ENCODE measurements around the gene GLT8D1.

The GLT8D1 gene

GRCh38 chr3:52704611-52705437, 767 bp downstream of the GLT8D1 start:
- no CpG with 5 or more reads among the region's 22 CpGs for WGBS, 2 donors (ENCODE audit: extremely low coverage in 2 of 2, insufficient read length in 2 of 2, insufficient replicate concordance in 1 of 2)
- Histone ChIP-seq H3K4me1 (ENCODE audit: control insufficient read depth in 2 of 2, insufficient read depth in 1 of 2, low read depth in 1 of 2, low read length in 2 of 2) (peaks cover 5 to 8% of the 10 kb centered on the region in 2 donors), H2AFZ (ENCODE audit: low read length) (peak overlapping the region; percentile 99), H2AK5ac (ENCODE audit: low read depth, low read length) (no peak overlapping the region), H3K4me2 (ENCODE audit: insufficient read depth, low read length, poor library complexity, severe bottlenecking) (peak overlapping the region; percentile 69), H3K27me3 (ENCODE audit: control insufficient read depth in 3 of 3, insufficient read depth in 3 of 3, low read depth in 1 of 3, low read length in 3 of 3) (no peaks in the 10 kb centered on the region), H3K4ac (ENCODE audit: low read length) (no peak overlapping the region), H3K9me3 (replicated peaks in 1 of 2; ENCODE audit: control insufficient read depth in 2 of 2, insufficient read depth in 1 of 2, low read depth in 1 of 2, low read length in 2 of 2) (peaks cover 0 to 1% of the 10 kb centered on the region in 2 donors), H2BK12ac (ENCODE audit: low read length) (no peak overlapping the region), H4K91ac (ENCODE audit: low read depth, low read length, poor library complexity) (no peak overlapping the region), H3K18ac (ENCODE audit: low read length) (peak overlapping the region; percentile 100), H3K14ac (ENCODE audit: low read length) (peak overlapping the region; percentile 76), H3K79me1 (ENCODE audit: low read depth, low read length) (peaks cover 14% of the 10 kb centered on the region), H3K36me3 (replicated peaks in 1 of 2; ENCODE audit: control insufficient read depth in 2 of 2, insufficient read depth in 2 of 2, low read length in 2 of 2) (peaks cover 4 to 31% of the 10 kb centered on the region in 2 donors), H3K9ac (ENCODE audit: low read depth, low read length, poor library complexity) (peak overlapping the region; percentile 100), H4K8ac (ENCODE audit: low read depth, low read length) (no peak overlapping the region), H2BK120ac (ENCODE audit: low read depth, low read length) (no peak overlapping the region), H2BK5ac (ENCODE audit: low read length) (peak overlapping the region; percentile 98), H3K27ac (replicated peaks; ENCODE audit: low read length) (no peak overlapping the region), H2BK15ac (ENCODE audit: low read length) (no peak overlapping the region), H3K23ac (ENCODE audit: low read depth, low read length, poor library complexity) (no peak overlapping the region), H3K4me3 (ENCODE audit: low read length in 2 of 2) (peak overlapping the region; percentile 95 to 99)
- no peak for DNase-seq (ENCODE audit: low spot score)

- no peaks in the 10 kb centered on the region for H3K27me3 ChIP-seq (ENCODE audit: control insufficient read depth in 3 of 3, insufficient read depth in 3 of 3, low read depth in 1 of 3, low read length in 3 of 3)
- no peak overlapping the region for H3K14ac ChIP-seq (ENCODE audit: low read length)
- no peak overlapping the region for H3K9ac ChIP-seq (ENCODE audit: low read depth, low read length, poor library complexity)
- peaks cover 5 to 8% of the 10 kb centered on the region in 2 donors for H3K4me1 ChIP-seq (ENCODE audit: control insufficient read depth in 2 of 2, insufficient read depth in 1 of 2, low read depth in 1 of 2, low read length in 2 of 2)
- peaks cover 14% of the 10 kb centered on the region for H3K79me1 ChIP-seq (ENCODE audit: low read depth, low read length)
- H3K27ac ChIP-seq (replicated peaks; ENCODE audit: low read length) = no peak overlapping the region
- no peak overlapping the region for H3K18ac ChIP-seq (ENCODE audit: low read length)
- WGBS, 2 donors (ENCODE audit: extremely low coverage in 2 of 2, insufficient read length in 2 of 2, insufficient replicate concordance in 1 of 2) = no CpG with 5 or more reads among the region's 7 CpGs
- H2BK5ac ChIP-seq (ENCODE audit: low read length) = no peak overlapping the region
- H4K91ac ChIP-seq (ENCODE audit: low read depth, low read length, poor library complexity) = no peak overlapping the region
- H3K4ac ChIP-seq (ENCODE audit: low read length) = no peak overlapping the region
- H2BK12ac ChIP-seq (ENCODE audit: low read length) = no peak overlapping the region
- H4K8ac ChIP-seq (ENCODE audit: low read depth, low read length) = no peak overlapping the region
- H3K23ac ChIP-seq (ENCODE audit: low read depth, low read length, poor library complexity) = no peak overlapping the region
- H3K4me2 ChIP-seq (ENCODE audit: insufficient read depth, low read length, poor library complexity, severe bottlenecking) = no peak overlapping the region
- H2BK120ac ChIP-seq (ENCODE audit: low read depth, low read length) = no peak overlapping the region
- H2BK15ac ChIP-seq (ENCODE audit: low read length) = no peak overlapping the region
- H2AFZ ChIP-seq (ENCODE audit: low read length) = no peak overlapping the region
- H2AK5ac ChIP-seq (ENCODE audit: low read depth, low read length) = no peak overlapping the region
- DNase-seq (ENCODE audit: low spot score) = no peak
- peaks cover 4 to 30% of the 10 kb centered on the region in 2 donors for H3K36me3 ChIP-seq (replicated peaks in 1 of 2; ENCODE audit: control insufficient read depth in 2 of 2, insufficient read depth in 2 of 2, low read length in 2 of 2)
- no peak overlapping the region for H3K4me3 ChIP-seq (ENCODE audit: low read length in 2 of 2)
- H3K9me3 ChIP-seq (replicated peaks in 1 of 2; ENCODE audit: control insufficient read depth in 2 of 2, insufficient read depth in 1 of 2, low read depth in 1 of 2, low read length in 2 of 2) = peaks cover 0 to 1% of the 10 kb centered on the region in 2 donors
These were observed 2.2 kb downstream of the GLT8D1 start for GRCh38 chr3:52703341-52703740.

GRCh38 chr3:52697632-52697965, 8.0 kb downstream of the GLT8D1 start:
- Histone ChIP-seq H3K27me3 (ENCODE audit: control insufficient read depth in 3 of 3, insufficient read depth in 3 of 3, low read depth in 1 of 3, low read length in 3 of 3) (no peaks in the 10 kb centered on the region), H3K4me2 (ENCODE audit: insufficient read depth, low read length, poor library complexity, severe bottlenecking) (no peak overlapping the region), H3K14ac (ENCODE audit: low read length) (no peak overlapping the region), H2BK12ac (ENCODE audit: low read length) (no peak overlapping the region), H2AFZ (ENCODE audit: low read length) (no peak overlapping the region), H2BK15ac (ENCODE audit: low read length) (no peak overlapping the region), H3K36me3 (replicated peaks in 1 of 2; ENCODE audit: control insufficient read depth in 2 of 2, insufficient read depth in 2 of 2, low read length in 2 of 2) (peaks cover 33 to 73% of the 10 kb centered on the region in 2 donors), H4K8ac (ENCODE audit: low read depth, low read length) (no peak overlapping the region), H3K9me3 (replicated peaks in 1 of 2; ENCODE audit: control insufficient read depth in 2 of 2, insufficient read depth in 1 of 2, low read depth in 1 of 2, low read length in 2 of 2) (no peaks in the 10 kb centered on the region), H3K4me3 (ENCODE audit: low read length in 2 of 2) (no peak overlapping the region), H3K9ac (ENCODE audit: low read depth, low read length, poor library complexity) (no peak overlapping the region), H3K79me1 (ENCODE audit: low read depth, low read length) (no peaks in the 10 kb centered on the region), H2AK5ac (ENCODE audit: low read depth, low read length) (no peak overlapping the region), H3K23ac (ENCODE audit: low read depth, low read length, poor library complexity) (no peak overlapping the region), H2BK5ac (ENCODE audit: low read length) (no peak overlapping the region), H3K4me1 (ENCODE audit: control insufficient read depth in 2 of 2, insufficient read depth in 1 of 2, low read depth in 1 of 2, low read length in 2 of 2) (no peaks in the 10 kb centered on the region), H3K18ac (ENCODE audit: low read length) (no peak overlapping the region), H3K4ac (ENCODE audit: low read length) (no peak overlapping the region), H3K27ac (replicated peaks; ENCODE audit: low read length) (no peak overlapping the region), H4K91ac (ENCODE audit: low read depth, low read length, poor library complexity) (no peak overlapping the region), H2BK120ac (ENCODE audit: low read depth, low read length) (no peak overlapping the region)
- DNase-seq (ENCODE audit: low spot score) = no peak
- no CpG with 5 or more reads among the region's 4 CpGs for WGBS, 2 donors (ENCODE audit: extremely low coverage in 2 of 2, insufficient read length in 2 of 2, insufficient replicate concordance in 1 of 2)

GRCh38 chr3:52696830-52697631, 8.6 kb downstream of the GLT8D1 start:
- no peak overlapping the region for H2AFZ ChIP-seq (ENCODE audit: low read length)
- no peak for DNase-seq (ENCODE audit: low spot score)
- no peak overlapping the region for H2AK5ac ChIP-seq (ENCODE audit: low read depth, low read length)
- H4K91ac ChIP-seq (ENCODE audit: low read depth, low read length, poor library complexity) = no peak overlapping the region
- H3K9ac ChIP-seq (ENCODE audit: low read depth, low read length, poor library complexity) = no peak overlapping the region
- H3K4me1 ChIP-seq (ENCODE audit: control insufficient read depth in 2 of 2, insufficient read depth in 1 of 2, low read depth in 1 of 2, low read length in 2 of 2) = no peaks in the 10 kb centered on the region
- peaks cover 34 to 79% of the 10 kb centered on the region in 2 donors for H3K36me3 ChIP-seq (replicated peaks in 1 of 2; ENCODE audit: control insufficient read depth in 2 of 2, insufficient read depth in 2 of 2, low read length in 2 of 2)
- no CpG with 5 or more reads among the region's 2 CpGs for WGBS, 2 donors (ENCODE audit: extremely low coverage in 2 of 2, insufficient read length in 2 of 2, insufficient replicate concordance in 1 of 2)
- no peak overlapping the region for H2BK12ac ChIP-seq (ENCODE audit: low read length)
- H3K79me1 ChIP-seq (ENCODE audit: low read depth, low read length) = no peaks in the 10 kb centered on the region
- no peaks in the 10 kb centered on the region for H3K9me3 ChIP-seq (replicated peaks in 1 of 2; ENCODE audit: control insufficient read depth in 2 of 2, insufficient read depth in 1 of 2, low read depth in 1 of 2, low read length in 2 of 2)
- no peak overlapping the region for H3K4me2 ChIP-seq (ENCODE audit: insufficient read depth, low read length, poor library complexity, severe bottlenecking)
- H3K27me3 ChIP-seq (ENCODE audit: control insufficient read depth in 3 of 3, insufficient read depth in 3 of 3, low read depth in 1 of 3, low read length in 3 of 3) = no peaks in the 10 kb centered on the region
- H3K27ac ChIP-seq (replicated peaks; ENCODE audit: low read length) = no peak overlapping the region
- H2BK15ac ChIP-seq (ENCODE audit: low read length) = no peak overlapping the region
- H2BK120ac ChIP-seq (ENCODE audit: low read depth, low read length) = no peak overlapping the region
- H4K8ac ChIP-seq (ENCODE audit: low read depth, low read length) = no peak overlapping the region
- no peak overlapping the region for H3K23ac ChIP-seq (ENCODE audit: low read depth, low read length, poor library complexity)
- H3K4me3 ChIP-seq (ENCODE audit: low read length in 2 of 2) = no peak overlapping the region
- H3K18ac ChIP-seq (ENCODE audit: low read length) = no peak overlapping the region
- H2BK5ac ChIP-seq (ENCODE audit: low read length) = no peak overlapping the region
- no peak overlapping the region for H3K4ac ChIP-seq (ENCODE audit: low read length)
- H3K14ac ChIP-seq (ENCODE audit: low read length) = no peak overlapping the region

Data from neuronal stem cell (in vitro differentiated cells).